Esophagus muscularis mucosa (tissue), 4 donors: ENCODE measurements around the gene CAPZA2.

Experiments
- EP300 ChIP-seq: sonication (generic); formaldehyde crosslinking; IDR thresholded peaks from one replicate; pipeline ENCODE4 v1.6.1; 2017; ENCODE audit warnings: antibody characterized with exemption
- POLR2A ChIP-seq: fragments of 450-650 bp; IDR thresholded peaks from one replicate; pipeline ENCODE4 v1.6.1; 2017; ENCODE audit warnings: antibody characterized with exemption, moderate library complexity, mild to moderate bottlenecking, low read depth
- POLR2AphosphoS5 ChIP-seq, 2 donors: sonication (generic); formaldehyde crosslinking; IDR thresholded peaks; one replicate each; pipeline ENCODE4 v1.6.1; 2017; ENCODE audit warnings: antibody characterized with exemption in 2 of 2
- TF ChIP-seq, protein P1 (sequence below), 3 experiments: fragments of 200-600 bp in 2 of 3; fragments of 450-650 bp in 1 of 3; sonication (generic) in 2 of 3; IDR thresholded peaks; one replicate each; pipeline ENCODE4 v1.5.1; 2017 to 2019; ENCODE audit warnings: antibody characterized with exemption in 3 of 3, mild to moderate bottlenecking in 2 of 3, moderate library complexity in 1 of 3

DNA sequence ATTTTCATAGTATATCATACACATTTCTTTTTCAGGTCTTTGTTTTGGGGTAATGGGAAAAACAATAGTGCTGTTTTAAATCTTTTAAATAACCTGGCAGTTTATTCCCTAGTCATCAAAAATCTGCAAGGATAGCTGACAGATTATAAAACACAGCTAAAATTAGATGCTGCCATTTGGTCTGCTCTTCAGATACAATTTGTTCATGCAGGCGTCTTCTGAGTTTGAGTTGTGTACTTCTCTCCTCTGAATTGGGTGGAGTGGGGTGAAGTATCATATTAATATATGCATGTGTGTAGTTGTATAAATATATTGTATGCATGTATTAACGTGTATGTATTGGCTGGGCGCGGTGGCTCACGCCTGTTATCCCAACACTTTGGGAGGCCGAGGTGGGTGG, 48.0 kb downstream of the CAPZA2 start:
- no peak for TF ChIP-seq POLR2A
- TF ChIP-seq, protein P1, sequence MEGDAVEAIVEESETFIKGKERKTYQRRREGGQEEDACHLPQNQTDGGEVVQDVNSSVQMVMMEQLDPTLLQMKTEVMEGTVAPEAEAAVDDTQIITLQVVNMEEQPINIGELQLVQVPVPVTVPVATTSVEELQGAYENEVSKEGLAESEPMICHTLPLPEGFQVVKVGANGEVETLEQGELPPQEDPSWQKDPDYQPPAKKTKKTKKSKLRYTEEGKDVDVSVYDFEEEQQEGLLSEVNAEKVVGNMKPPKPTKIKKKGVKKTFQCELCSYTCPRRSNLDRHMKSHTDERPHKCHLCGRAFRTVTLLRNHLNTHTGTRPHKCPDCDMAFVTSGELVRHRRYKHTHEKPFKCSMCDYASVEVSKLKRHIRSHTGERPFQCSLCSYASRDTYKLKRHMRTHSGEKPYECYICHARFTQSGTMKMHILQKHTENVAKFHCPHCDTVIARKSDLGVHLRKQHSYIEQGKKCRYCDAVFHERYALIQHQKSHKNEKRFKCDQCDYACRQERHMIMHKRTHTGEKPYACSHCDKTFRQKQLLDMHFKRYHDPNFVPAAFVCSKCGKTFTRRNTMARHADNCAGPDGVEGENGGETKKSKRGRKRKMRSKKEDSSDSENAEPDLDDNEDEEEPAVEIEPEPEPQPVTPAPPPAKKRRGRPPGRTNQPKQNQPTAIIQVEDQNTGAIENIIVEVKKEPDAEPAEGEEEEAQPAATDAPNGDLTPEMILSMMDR (IDR thresholded peaks at IDR 0.05): no peak
- no peak for TF ChIP-seq POLR2AphosphoS5 (IDR thresholded peaks at IDR 0.05)
- TF ChIP-seq EP300: no peak
